ENCODE results near the gene CALR3. TPM values are rescaled to one million over a fixed set of nuclear protein-coding genes. Genes with fewer than 3 reads are reported as not detected.
A peak's percentile ranks its signal among the peaks of the same experiment; 100 is the strongest.

The CALR3 gene
- total RNA-seq, 1 donor from 2014 or later = 2.0 TPM

DNA sequence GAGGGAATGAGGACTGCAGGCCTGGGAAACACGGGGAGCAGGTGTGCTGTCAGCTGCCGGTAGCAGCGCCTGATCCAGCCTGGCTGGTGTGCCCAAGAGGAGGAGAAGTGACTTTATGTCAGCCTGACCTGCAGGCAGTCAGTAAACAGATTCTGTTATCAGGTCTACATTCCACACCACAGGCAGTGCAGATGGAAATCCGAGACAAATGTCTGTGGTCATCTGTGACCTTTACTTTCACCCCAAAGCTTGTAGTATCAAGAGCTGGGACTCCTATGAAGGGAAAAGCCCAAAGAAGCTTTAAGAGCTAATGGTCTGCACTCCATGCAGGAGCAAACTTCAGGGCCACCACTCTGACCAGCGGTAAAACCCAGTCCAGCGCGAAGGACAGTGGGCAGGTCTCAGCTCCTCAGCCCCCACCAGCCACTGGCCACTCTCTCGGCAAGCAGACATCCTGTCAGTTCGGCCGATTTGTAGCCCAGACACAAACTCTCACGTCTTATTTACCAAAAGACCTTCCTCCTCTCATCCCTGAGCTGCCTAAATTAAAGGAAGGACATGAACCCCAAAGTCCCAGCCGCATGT is 31.9 kb downstream of the CALR3 start:
- H3K27ac Mint-ChIP-seq = peak overlapping the region; percentile 82
- TF ChIP-seq EZH2 (IDR thresholded peaks at IDR 0.05) = no peak
- TF ChIP-seq, protein P1, sequence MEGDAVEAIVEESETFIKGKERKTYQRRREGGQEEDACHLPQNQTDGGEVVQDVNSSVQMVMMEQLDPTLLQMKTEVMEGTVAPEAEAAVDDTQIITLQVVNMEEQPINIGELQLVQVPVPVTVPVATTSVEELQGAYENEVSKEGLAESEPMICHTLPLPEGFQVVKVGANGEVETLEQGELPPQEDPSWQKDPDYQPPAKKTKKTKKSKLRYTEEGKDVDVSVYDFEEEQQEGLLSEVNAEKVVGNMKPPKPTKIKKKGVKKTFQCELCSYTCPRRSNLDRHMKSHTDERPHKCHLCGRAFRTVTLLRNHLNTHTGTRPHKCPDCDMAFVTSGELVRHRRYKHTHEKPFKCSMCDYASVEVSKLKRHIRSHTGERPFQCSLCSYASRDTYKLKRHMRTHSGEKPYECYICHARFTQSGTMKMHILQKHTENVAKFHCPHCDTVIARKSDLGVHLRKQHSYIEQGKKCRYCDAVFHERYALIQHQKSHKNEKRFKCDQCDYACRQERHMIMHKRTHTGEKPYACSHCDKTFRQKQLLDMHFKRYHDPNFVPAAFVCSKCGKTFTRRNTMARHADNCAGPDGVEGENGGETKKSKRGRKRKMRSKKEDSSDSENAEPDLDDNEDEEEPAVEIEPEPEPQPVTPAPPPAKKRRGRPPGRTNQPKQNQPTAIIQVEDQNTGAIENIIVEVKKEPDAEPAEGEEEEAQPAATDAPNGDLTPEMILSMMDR (IDR thresholded peaks at IDR 0.05) = no peak
- no peak for TF ChIP-seq EZH2phosphoT487 (IDR thresholded peaks at IDR 0.05)
- H3K4me3 Mint-ChIP-seq = no peak overlapping the region
- Histone ChIP-seq H3F3A (ENCODE audit: low read depth) (no peaks in the 10 kb centered on the region), H3K4me1 (no peaks in the 10 kb centered on the region), H3K27me3 (no peaks in the 10 kb centered on the region), H3K79me2 (ENCODE audit: low read depth) (peaks cover 98% of the 10 kb centered on the region), H3K4me3 (no peak overlapping the region), H3K4me2 (no peak overlapping the region), H2AFZ (replicated peaks) (no peak overlapping the region), H4K20me1 (ENCODE audit: low read depth) (peaks cover 97% of the 10 kb centered on the region), H3K9me3 (ENCODE audit: low read depth) (no peaks in the 10 kb centered on the region), H3K9ac (no peak overlapping the region), H3K27ac (no peak overlapping the region), H3K36me3 (no peaks in the 10 kb centered on the region)
- H3K36me3 Mint-ChIP-seq = peaks cover 7% of the 10 kb centered on the region
- no peaks in the 10 kb centered on the region for H3K9me3 Mint-ChIP-seq
- H3K4me1 Mint-ChIP-seq = peaks cover 44% of the 10 kb centered on the region
- peaks cover 2% of the 10 kb centered on the region for H3K27me3 Mint-ChIP-seq (ENCODE audit: insufficient read depth, low read depth)
- DNase-seq (ENCODE audit: low spot score) = no peak

DNA sequence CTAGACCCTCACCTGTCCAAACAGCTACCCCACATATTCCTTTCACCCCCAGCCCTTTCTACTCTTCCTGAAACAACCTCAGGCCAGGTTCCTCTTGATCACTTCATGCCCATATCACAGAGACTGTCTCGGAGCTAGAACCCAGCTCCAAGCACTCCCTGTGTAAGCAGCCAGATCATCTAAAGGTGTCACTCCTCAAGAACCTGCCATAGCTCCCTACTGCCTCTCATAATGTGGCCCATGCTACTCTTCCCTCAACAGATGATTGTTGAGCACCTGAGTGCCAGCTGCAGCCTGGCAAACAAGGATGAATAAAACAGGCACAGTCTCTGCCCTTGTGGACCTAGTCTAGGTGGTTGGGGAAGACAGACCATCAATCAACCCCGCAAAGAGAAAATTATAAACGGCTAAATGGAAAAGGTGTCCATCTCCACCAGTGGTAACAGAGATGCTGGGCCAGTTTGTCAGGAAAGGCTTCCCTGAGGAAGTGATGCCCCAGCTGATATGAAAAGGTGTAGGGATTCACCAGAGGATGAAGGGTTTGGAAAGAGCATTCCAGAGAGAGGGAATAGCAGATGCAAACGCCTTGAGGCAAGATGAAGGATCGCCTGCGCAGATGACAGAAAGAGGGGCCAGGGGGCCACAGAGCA is 32.5 kb downstream of the CALR3 start:
- peaks cover 2% of the 10 kb centered on the region for H3K27me3 Mint-ChIP-seq (ENCODE audit: insufficient read depth, low read depth)
- TF ChIP-seq, protein P1 (IDR thresholded peaks at IDR 0.05) = no peak
- TF ChIP-seq EZH2phosphoT487 (IDR thresholded peaks at IDR 0.05) (no peak), EZH2 (IDR thresholded peaks at IDR 0.05) (no peak)
- H3K9me3 Mint-ChIP-seq = no peaks in the 10 kb centered on the region
- Histone ChIP-seq H2AFZ (replicated peaks) (no peak overlapping the region), H3K4me1 (peaks cover 2% of the 10 kb centered on the region), H3K27ac (no peak overlapping the region), H3K36me3 (no peaks in the 10 kb centered on the region), H3K9ac (no peak overlapping the region), H3K79me2 (ENCODE audit: low read depth) (peaks cover 98% of the 10 kb centered on the region), H3K4me2 (no peak overlapping the region), H3K27me3 (no peaks in the 10 kb centered on the region), H3K4me3 (no peak overlapping the region), H4K20me1 (ENCODE audit: low read depth) (peaks cover 97% of the 10 kb centered on the region), H3F3A (ENCODE audit: low read depth) (no peaks in the 10 kb centered on the region), H3K9me3 (ENCODE audit: low read depth) (no peaks in the 10 kb centered on the region)
- H3K4me1 Mint-ChIP-seq = peaks cover 42% of the 10 kb centered on the region
- no peak overlapping the region for H3K4me3 Mint-ChIP-seq
- H3K27ac Mint-ChIP-seq = peak overlapping the region; percentile 64
- DNase-seq (ENCODE audit: low spot score) = no peak
- peaks cover 7% of the 10 kb centered on the region for H3K36me3 Mint-ChIP-seq

DNA sequence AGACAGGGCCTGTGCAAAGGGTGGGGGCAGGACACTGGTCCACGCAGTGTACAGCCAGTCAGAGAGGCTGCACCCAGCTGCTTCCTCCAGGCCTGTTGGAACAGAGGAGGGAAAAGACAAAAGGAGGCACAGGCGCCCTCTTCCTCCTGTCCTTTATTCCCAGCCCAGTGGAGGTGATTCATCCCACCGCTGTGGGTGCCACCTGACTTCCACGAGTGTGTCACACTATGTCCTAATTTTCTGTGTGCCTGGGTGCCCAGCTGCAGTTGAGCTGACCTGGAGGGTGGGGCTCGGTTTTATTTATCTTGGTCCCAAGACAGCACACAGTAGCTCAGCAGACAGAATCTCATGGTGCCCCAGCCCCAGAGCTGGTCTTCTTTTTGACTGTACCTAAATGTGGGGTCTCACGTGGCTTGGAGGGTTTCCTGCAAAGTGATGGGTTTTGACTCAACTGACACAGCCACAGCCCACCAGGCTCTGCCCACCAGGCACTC is 33.2 kb downstream of the CALR3 start:
- Mint-ChIP-seq H3K9me3 (no peaks in the 10 kb centered on the region), H3K27ac (no peak overlapping the region), H3K4me3 (no peak overlapping the region), H3K4me1 (peaks cover 44% of the 10 kb centered on the region), H3K36me3 (peaks cover 7% of the 10 kb centered on the region), H3K27me3 (ENCODE audit: insufficient read depth, low read depth) (peaks cover 2% of the 10 kb centered on the region)
- Histone ChIP-seq H3F3A (ENCODE audit: low read depth) (no peaks in the 10 kb centered on the region), H3K4me2 (no peak overlapping the region), H3K4me1 (peaks cover 9% of the 10 kb centered on the region), H2AFZ (replicated peaks) (no peak overlapping the region), H4K20me1 (ENCODE audit: low read depth) (peaks cover 97% of the 10 kb centered on the region), H3K27me3 (no peaks in the 10 kb centered on the region), H3K4me3 (no peak overlapping the region), H3K36me3 (no peaks in the 10 kb centered on the region), H3K9ac (no peak overlapping the region), H3K79me2 (ENCODE audit: low read depth) (peaks cover 98% of the 10 kb centered on the region), H3K9me3 (ENCODE audit: low read depth) (no peaks in the 10 kb centered on the region), H3K27ac (no peak overlapping the region)
- TF ChIP-seq, protein P1 (IDR thresholded peaks at IDR 0.05) = no peak
- no peak for TF ChIP-seq EZH2 (IDR thresholded peaks at IDR 0.05)
- TF ChIP-seq EZH2phosphoT487 (IDR thresholded peaks at IDR 0.05) = no peak
- DNase-seq (ENCODE audit: low spot score) = no peak
